Activated CD8-positive, alpha-beta memory T cell treated with anti-CD3 and anti-CD28 coated beads for 36 hours (primary cell): Measurements from ENCODE around the gene CT45A8. TPM values are rescaled to one million over a fixed set of nuclear protein-coding genes. Genes with fewer than 3 reads are reported as not detected.
"Not testable (repeated sequence)": the region's sequence is repeated elsewhere in the genome, so short reads cannot be mapped to it uniquely, and the experiment has no call there.

ENCODE experiments used
- CTCF ChIA-PET: fragments of 350-600 bp; sonication (Branson Sonifier 250); formaldehyde crosslinking; loops from one replicate; lab custom pipeline; 2021; ENCODE audit warnings: antibody characterized with exemption; lab: Charles Lee
- POLR2A ChIA-PET: fragments of 350-600 bp; sonication (Branson Sonifier 250); formaldehyde crosslinking; loops from one replicate; lab custom pipeline; 2021; ENCODE audit warnings: antibody characterized with exemption; lab: Charles Lee
- total RNA-seq, 2 experiments: library from RNA; stranded (reverse); gene quantifications; one replicate each; pipeline ENCODE4 v1.2.3, GENCODE V29; 2021

CT45A8 gene, protein sequence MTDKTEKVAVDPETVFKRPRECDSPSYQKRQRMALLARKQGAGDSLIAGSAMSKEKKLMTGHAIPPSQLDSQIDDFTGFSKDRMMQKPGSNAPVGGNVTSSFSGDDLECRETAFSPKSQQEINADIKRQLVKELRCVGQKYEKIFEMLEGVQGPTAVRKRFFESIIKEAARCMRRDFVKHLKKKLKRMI
- not detected for total RNA-seq

- CTCF ChIA-PET, POLR2A ChIA-PET: not testable (repeated sequence)
Measured at GRCh38 chrX:135854438-135854837, at the start of gene CT45A8. Gene CT45A8, minus strand, starts transcription at chrX:135854538. Its CDS starts 3,755 bp downstream, at chrX:135850783.

- ChIA-PET CTCF (no interaction called here), POLR2A (no interaction called here)
Measured at GRCh38 chrX:135893294-135893817, 39.0 kb upstream of the CT45A8 start, which contains the start of the genes CT45A10 and SAGE1. Gene CT45A10, minus strand, starts transcription at chrX:135893444. Its CDS starts 8,100 bp downstream, at chrX:135885344. Gene SAGE1, plus strand, starts transcription at chrX:135893716. Its CDS starts 2,527 bp downstream, at chrX:135896243.

- ChIA-PET POLR2A (no interaction called here), CTCF (no interaction called here)
Measured at GRCh38 chrX:135892781-135893180, 38.4 kb upstream of the CT45A8 start.

DNA sequence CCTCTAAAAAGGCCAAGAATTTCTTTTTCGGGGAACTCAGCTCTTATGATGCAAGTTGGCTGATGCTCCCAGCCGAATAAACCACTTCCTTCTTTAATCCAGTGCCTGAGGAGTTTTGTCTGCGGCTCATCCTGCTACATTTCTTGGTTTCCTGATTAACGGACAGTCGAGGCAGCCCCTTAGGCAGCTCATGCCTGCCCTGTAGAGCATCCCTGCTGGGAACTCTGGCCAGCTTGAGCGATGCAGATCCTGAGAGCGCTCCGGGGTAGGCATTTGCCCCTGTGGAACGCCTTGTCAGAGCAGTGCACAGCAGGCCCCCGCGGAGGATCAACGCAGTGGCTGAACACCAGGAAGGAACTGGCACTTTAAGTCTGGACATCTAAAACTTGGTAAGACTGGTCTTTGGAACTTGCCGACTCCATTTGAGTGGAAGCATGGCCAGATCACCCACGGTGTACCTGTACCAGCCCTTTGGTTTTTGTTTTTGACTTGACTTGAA, 35.8 kb upstream of the CT45A8 start:
- CTCF ChIA-PET = no interaction called here
- POLR2A ChIA-PET = no interaction called here

GRCh38 chrX:135888976-135889375, 34.6 kb upstream of the CT45A8 start:
- POLR2A ChIA-PET, CTCF ChIA-PET: not testable (repeated sequence)

DNA sequence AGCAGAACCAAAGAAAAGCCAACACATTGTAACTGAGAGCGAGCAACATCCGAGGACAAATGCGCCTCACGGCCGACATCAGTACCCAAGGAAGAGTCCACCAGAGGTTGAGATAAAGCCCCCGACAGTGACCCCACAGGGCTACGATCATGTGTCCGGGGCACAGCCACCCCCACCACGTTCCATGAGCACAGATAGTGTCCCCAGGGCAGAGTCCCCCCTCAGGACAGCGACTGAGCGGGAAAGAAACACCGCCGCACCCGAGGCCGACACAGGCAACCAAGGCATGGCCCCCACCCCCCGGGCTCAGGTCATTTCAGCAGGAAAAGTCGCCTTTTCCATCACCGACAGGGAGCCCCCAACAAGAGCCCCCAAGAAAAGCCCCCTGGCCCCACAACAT, 33.9 kb upstream of the CT45A8 start:
- CTCF ChIA-PET, POLR2A ChIA-PET: not testable (repeated sequence)

GRCh38 chrX:135882741-135883140, 28.4 kb upstream of the CT45A8 start:
- POLR2A ChIA-PET, CTCF ChIA-PET: not testable (repeated sequence)

GRCh38 chrX:135871712-135872111, 17.4 kb upstream of the CT45A8 start, which contains the start of gene CT45A9:
Gene CT45A9, minus strand, starts transcription at chrX:135871812. Its CDS starts 3,751 bp downstream, at chrX:135868061.
- POLR2A ChIA-PET, CTCF ChIA-PET: not testable (repeated sequence)

DNA sequence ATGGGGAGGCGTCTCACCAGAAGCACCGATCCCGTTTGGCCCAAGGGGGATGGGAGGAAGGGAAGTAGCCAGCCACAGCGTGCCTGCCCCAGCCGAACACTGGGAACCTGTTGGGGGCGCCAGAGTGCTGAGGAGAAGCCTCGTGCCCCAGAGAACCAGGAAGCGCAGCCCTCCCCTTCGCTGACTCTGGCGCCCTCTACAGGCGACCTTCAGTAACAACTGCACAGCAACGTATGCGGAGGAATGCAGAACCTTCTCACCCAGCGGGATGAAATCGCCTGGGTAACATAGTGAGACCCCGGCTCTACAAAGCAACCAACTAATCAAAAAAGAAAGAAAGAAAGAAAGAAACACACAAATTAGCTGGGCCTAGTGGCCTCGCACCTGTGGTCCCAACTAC, 17.2 kb downstream of the CT45A8 start, which contains the start of gene CT45A7:
Gene CT45A7 (minus strand): TSS at position 101 of the 400 bp plus-strand sequence. CDS start 3,747 bp downstream, outside the sequence.
- CTCF ChIA-PET, POLR2A ChIA-PET: not testable (repeated sequence)

DNA sequence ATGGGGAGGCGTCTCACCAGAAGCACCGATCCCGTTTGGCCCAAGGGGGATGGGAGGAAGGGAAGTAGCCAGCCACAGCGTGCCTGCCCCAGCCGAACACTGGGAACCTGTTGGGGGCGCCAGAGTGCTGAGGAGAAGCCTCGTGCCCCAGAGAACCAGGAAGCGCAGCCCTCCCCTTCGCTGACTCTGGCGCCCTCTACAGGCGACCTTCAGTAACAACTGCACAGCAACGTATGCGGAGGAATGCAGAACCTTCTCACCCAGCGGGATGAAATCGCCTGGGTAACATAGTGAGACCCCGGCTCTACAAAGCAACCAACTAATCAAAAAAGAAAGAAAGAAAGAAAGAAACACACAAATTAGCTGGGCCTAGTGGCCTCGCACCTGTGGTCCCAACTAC, 34.4 kb downstream of the CT45A8 start, which contains the start of gene CT45A2:
Gene CT45A2 (minus strand): TSS at position 101 of the 400 bp plus-strand sequence. CDS start 3,747 bp downstream, outside the sequence.
- POLR2A ChIA-PET, CTCF ChIA-PET: not testable (repeated sequence)

- POLR2A ChIA-PET, CTCF ChIA-PET: not testable (repeated sequence)
Measured at GRCh38 chrX:135802687-135803086, 51.7 kb downstream of the CT45A8 start, which contains the start of gene CT45A6. Gene CT45A6, minus strand, starts transcription at chrX:135802787. Its CDS starts 3,794 bp downstream, at chrX:135798993.

Other genes with a start within 250 kb of the CT45A8 start
- gene CT45A1, start 140.9 kb downstream of the CT45A8 start, total RNA-seq = not detected
- not detected for gene CT45A3, start 86.3 kb downstream of the CT45A8 start, total RNA-seq
- not detected for gene CT45A5, start 69.0 kb downstream of the CT45A8 start, total RNA-seq
- not detected for gene CT45A6, start 51.8 kb downstream of the CT45A8 start, total RNA-seq
- not detected for gene CT45A2, start 34.5 kb downstream of the CT45A8 start, total RNA-seq
- gene CT45A7, start 17.3 kb downstream of the CT45A8 start, total RNA-seq = not detected
- not detected for gene CT45A9, start 17.3 kb upstream of the CT45A8 start, total RNA-seq
- gene CT45A10, start 38.9 kb upstream of the CT45A8 start, total RNA-seq = not detected
- gene SAGE1, start 39.2 kb upstream of the CT45A8 start, total RNA-seq = not detected
- 10 to 100 TPM; 24.8 to 26.3 TPM for gene MMGT1, start 119.5 kb upstream of the CT45A8 start, total RNA-seq
- gene SLC9A6, start 130.9 kb upstream of the CT45A8 start, total RNA-seq = 10 to 100 TPM; 14.8 to 15.2 TPM